T follicular helper cell (primary cell): ENCODE measurements around the gene CA5A.
"Not testable (repeated sequence)": the region's sequence is repeated elsewhere in the genome, so short reads cannot be mapped to it uniquely, and the experiment has no call there.

ENCODE experiments used
- DNase-seq: peaks from one replicate; pipeline ENCODE4 v3.0.0-alpha.2; 2020; ENCODE audit warnings: low read depth

The CA5A gene

GRCh38 chr16:87868254-87869029 lies 67.9 kb downstream of the CA5A start:
- DNase-seq, result peak; percentile 58

- peak; percentile 48 for DNase-seq
Measured at GRCh38 chr16:87865902-87866555, 70.3 kb downstream of the CA5A start.

DNA sequence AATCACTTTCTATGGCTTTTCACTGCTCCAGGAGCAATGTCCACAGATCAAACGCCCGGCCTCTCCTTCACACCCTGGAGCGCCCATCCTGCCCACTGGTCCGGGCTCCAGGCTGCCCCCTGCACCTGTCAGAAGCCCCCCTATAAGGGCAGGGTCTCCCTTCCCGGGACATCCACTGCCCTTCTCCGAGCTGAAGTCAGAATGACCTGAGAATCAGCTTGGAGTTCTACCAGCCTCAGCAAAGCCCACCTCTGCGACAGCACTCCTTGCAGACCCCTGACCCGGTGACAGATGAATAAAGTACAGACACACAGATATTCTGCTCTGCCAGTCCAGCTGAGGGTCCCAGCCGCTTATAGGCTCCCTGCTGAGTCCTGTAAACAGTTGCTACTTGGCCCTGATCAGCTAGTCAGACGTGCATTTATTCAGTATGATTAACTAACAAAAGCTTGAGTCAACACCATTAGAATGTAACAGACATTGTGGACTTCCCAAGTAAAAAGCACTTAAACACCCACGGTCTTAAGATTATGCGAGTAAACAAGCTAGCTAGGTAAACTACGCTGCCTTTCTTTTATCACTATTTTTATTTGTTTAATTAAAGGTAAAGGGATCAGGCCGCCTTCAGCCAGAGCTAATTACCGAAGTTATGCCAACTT lies 71.9 kb downstream of the CA5A start:
- no peak for DNase-seq

DNA sequence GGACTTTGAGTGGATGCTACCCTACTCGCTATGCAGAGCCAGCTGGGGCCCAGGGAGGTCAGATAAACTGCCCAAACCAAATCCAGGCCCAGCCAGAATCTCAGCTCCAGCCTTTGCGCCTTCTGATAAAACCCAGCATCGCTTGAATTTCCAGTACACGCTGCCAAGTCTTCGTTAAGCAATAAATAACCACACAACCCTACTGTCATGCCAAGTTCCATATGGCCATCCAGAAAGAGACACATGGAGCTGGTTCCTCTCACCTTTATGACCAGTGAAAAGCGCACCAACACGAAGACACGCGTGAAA lies 73.0 kb downstream of the CA5A start:
- DNase-seq, result not testable (repeated sequence)

GRCh38 chr16:87862597-87863326 lies 73.6 kb downstream of the CA5A start:
- DNase-seq, result not testable (repeated sequence)

DNA sequence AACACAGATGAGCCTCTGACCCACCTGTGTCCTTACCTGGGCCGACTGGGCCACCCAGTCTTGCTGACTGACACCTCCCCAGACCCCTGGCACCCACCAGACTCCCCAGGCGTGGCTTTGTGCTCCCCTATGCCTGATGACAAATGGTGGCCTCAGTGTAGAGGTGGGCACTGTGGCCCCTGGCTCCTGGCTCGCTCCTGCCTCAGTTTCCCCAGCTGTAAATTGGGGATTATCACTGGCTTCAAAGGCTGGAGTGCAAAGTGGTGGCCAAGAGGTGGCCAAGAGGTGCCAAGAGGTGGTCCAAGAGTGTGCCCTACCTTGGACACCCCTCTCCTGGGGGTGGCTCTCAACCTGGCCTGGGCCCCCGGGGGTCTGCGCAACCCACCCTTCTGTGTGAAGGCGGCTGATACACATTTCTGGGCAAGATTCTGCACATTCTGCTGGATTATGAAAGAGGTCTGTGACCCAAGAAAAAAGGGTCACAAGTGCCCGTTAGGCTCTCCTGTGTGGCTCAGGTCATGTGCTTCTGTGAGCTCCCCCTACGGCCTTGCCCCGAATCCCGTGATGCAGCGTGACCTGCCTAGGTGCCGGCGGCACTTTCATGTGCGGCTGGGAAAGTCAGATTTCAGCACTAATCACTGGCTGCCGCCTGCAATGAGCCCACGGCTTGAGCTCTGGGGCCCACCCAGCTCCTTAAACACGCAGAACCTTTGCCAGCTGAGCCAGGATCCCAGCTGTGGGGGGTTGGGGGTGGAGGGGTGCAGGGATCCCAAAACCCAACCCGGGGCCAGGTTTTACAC lies 74.8 kb downstream of the CA5A start:
- DNase-seq, result not testable (repeated sequence)

- no peak for DNase-seq
Measured at GRCh38 chr16:87860553-87861299, 75.6 kb downstream of the CA5A start.

- not testable (repeated sequence) for DNase-seq
Measured at GRCh38 chr16:87858151-87858993, 78.0 kb downstream of the CA5A start.

GRCh38 chr16:87856791-87857228 lies 79.5 kb downstream of the CA5A start:
- no peak for DNase-seq

DNA sequence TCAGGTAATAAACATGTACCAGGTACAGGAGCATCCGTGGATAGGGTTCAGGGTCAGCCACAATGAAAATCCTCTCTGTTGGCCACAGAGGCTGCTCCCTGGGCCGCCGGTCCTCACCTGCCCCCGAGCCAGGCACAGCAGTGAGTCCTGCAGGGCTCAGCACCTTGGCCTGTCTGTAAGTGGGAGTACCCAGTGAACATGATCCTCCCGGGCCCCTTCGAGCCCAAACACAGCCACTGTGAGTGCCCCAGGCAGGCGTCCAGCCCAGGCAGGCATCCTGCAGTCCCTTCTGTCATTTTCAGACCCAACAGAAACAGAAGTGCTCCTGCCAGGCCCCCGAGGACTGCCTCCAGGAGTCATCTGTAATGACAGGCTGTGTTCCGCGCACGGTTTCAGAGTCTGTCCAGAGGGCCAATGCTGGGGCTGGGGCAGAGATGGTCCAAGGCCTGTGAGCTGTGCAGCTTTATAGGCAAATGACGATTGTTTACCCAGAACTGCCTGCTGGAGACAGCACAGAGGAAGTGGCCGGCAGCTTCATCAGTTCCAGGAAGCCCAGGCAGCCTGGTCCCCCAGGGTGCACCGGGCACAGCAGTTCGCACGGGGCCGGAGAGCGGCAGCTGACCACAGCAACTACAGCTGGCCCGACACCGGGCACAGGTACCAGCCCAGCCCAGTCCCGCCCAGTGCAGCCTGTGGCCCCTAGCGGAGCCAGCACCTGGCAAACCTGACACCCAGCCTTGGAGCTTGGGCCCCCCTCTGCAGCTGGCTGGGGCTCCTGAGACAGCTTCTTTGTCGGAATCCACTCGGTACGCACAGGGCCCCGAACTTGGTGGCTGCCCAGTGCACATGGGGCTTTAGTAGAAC lies 80.2 kb downstream of the CA5A start:
- no peak for DNase-seq

DNA sequence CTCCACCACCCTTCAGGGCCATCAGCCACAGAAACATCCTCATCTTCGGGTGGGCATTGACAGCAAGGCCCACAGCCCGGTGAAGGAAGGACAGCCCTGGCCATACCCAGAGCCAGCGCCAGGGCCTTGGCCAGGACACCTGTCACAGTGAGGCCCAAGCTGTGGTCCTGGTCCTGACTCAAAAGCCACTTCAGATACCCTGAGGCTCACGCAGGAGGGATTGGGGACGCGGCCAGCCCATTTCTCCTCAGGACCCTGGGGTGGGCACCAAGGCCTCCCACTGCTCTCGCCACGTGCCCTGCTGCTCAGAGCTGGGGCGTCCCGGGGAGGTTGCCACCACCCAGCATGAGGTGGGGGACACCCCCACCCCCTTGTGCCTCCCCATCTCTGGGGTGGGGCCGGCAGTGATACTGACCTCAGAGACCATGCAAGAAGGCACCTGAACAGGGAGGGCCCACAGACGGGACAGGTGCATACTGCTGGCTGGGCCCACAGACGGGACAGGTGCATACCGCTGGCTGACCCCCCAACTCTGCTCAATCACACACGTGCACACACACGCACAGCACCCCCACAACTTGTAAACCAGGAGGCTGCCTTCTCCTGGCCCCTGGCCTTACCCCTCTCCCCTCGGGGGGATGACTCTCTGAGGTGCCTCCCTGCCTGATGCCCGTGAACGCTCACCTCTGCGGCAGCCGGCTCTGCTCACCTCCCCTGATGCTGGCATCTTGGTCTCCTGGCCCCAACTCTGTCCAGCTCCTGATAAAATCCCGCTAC lies 81.2 kb downstream of the CA5A start:
- no peak for DNase-seq

DNA sequence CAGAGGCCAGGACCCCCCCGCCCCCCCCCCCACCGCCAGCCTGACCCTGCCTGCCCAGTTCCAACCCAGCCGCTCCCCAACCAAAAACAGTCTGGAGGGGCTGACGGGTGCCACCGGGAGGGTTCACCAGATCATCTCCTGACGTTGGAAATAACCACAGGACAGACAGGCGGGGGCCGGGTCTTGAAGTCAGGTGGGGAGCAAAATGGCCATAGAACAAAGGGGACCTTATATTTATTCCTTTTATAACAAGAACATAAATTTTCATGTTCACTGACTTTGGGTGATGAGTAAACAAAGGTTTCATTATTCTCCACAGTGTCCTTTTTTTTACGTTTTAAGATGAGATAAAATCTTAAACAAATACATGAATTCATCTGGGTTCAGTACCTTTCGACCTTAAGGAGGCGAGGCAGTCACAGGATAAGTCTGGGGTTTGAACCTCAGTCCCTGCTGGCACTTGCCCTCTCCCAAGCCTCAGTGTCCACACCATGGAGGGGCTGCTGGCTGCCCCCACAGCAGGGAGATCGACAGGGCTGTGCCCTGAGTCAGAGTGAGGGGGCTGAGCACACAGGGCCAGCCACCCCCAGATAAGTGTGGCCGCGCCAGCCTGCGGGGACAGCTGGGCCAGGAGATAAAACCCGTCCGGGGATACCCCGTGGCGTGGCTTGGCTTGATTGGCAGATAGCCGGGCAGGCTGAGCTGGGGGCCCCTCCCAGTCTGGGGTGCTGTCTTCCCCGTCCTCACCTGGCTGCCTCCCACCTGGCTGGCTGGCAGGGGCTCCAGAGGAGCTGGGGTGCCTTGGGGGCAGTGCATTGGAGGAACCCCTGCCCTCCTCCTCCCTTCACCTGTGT lies 82.0 kb downstream of the CA5A start:
- no peak for DNase-seq

DNA sequence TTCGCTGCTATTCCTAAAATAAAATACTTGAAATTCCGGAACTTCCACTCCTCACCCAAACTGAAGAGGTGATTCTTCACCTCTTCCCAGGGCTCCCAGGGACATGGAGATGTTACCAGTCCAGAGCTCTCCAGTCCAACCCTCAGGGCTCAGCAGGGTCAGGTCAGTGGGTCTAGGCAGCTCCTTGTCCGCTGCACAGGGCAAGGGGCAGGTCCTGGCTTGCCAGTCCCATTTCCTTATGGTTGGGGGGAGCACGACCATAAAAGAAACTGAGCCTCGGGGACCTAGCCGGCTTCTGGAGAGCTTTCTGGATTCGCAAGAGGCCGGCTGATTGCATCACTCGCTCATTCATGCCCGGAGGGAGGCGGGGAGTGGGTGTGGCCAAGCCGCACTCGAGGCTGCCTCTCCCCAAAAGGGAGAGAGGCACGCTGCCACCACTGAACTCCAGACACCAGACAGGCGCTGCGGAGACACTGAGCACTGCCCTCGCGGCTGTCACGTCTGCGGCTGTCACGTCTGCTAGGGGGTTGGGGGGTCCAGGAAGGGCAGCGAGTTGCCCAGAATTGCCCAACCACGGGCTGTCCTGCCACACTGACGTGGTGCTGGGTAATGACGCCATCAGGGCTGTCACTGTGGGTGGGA lies 82.8 kb downstream of the CA5A start:
- peak; percentile 77 for DNase-seq

GRCh38 chr16:87851601-87852000 lies 84.7 kb downstream of the CA5A start:
- DNase-seq, result no peak

DNA sequence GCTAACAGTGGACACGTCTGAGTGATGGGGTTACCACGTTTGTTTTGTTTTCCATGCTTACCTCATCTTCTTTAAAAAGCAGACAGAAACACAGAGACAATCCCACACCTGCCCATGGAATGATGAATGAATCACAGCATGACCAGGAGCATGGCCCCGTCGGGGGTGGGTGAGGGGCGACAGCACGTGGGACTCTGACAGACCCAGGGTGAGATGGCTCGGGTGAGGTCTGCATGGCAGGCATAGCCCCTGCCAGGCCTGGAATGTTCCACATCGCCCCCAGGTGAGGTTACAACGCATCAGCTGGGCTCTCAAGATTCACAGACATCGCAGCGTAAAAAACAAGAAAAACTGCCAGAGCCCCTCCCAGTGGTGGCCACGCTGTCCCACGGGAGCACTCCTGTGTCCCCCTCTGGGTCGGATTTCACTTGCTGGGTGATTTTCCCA lies 85.2 kb downstream of the CA5A start:
- DNase-seq, result no peak
